SKM-1 (cell line): Measurements from ENCODE around the gene UBR3.

ENCODE experiments used
- DNase-seq: peaks from one replicate; lab custom pipeline; 2025; ENCODE audit not compliant: unreplicated experiment; lab: John Stamatoyannopoulos, UW

UBR3 gene

GRCh38 chr2:170038734-170039133 is 211.5 kb downstream of the UBR3 start:
- DNase-seq: no peak

GRCh38 chr2:170039401-170040172 is 212.3 kb downstream of the UBR3 start:
- no peak for DNase-seq

GRCh38 chr2:170044751-170045478 is 217.7 kb downstream of the UBR3 start:
- DNase-seq: no peak

- no peak for DNase-seq
These were observed 220.2 kb downstream of the UBR3 start for GRCh38 chr2:170047331-170048065.

- no peak for DNase-seq
These were observed 224.9 kb downstream of the UBR3 start for GRCh38 chr2:170052151-170052550.

- DNase-seq: no peak
These were observed 227.7 kb downstream of the UBR3 start for GRCh38 chr2:170054997-170055396.

- no peak for DNase-seq
These were observed 229.6 kb downstream of the UBR3 start for GRCh38 chr2:170056900-170057299.

- no peak for DNase-seq
These were observed 236.4 kb downstream of the UBR3 start for GRCh38 chr2:170063456-170064235.

GRCh38 chr2:170070778-170071177 is 243.5 kb downstream of the UBR3 start:
- DNase-seq: no peak

GRCh38 chr2:170073288-170073687 is 246.0 kb downstream of the UBR3 start:
- DNase-seq: no peak

GRCh38 chr2:170076189-170076588 is 248.9 kb downstream of the UBR3 start:
- no peak for DNase-seq

GRCh38 chr2:170077830-170078569 is 250.7 kb downstream of the UBR3 start:
- no peak for DNase-seq

- DNase-seq: no peak
These were observed 257.7 kb downstream of the UBR3 start for GRCh38 chr2:170084820-170085491.

- no peak for DNase-seq
These were observed 258.9 kb downstream of the UBR3 start for GRCh38 chr2:170086117-170086688.

- DNase-seq: no peak
These were observed 259.6 kb downstream of the UBR3 start for GRCh38 chr2:170086751-170087412.

GRCh38 chr2:170087413-170087793 is 260.1 kb downstream of the UBR3 start:
- DNase-seq: no peak

- no peak for DNase-seq
These were observed 261.5 kb downstream of the UBR3 start for GRCh38 chr2:170088776-170089175.

- no peak for DNase-seq
These were observed 263.0 kb downstream of the UBR3 start for GRCh38 chr2:170090229-170090628.

GRCh38 chr2:170091436-170091835 is 264.2 kb downstream of the UBR3 start:
- no peak for DNase-seq
